IPS-NIHi7 (cell line): ENCODE results near the gene PXYLP1.
A peak's percentile ranks its signal among the peaks of the same experiment; 100 is the strongest.

ENCODE experiments used
- DNase-seq: peaks from one replicate; pipeline ENCODE4 v3.0.0; 2012; ENCODE audit warnings: mixed read lengths; ENCODE audit errors: extremely low spot score

Gene PXYLP1

DNA sequence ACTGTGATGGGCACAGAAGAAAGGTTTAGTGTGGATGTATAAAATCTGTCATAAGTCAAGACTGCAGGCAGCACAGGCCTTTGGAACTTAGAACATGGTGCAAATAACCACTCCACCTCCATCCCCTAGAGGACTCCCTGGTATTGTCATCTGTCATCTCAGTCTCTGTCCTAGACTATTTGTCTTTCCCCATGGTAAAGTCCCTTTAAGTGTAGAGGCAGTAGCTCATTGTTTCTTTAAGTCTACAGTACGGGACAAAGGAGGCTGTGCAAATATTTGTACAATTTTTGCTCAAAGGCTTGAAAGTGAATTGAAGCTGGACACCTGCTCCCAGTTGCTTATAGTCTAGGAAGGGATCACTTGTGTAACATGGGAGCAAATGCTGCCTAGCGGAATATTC lies 3.2 kb upstream of the PXYLP1 start:
- DNase-seq: no peak

- no peak for DNase-seq
These were observed 2.5 kb upstream of the PXYLP1 start for GRCh38 chr3:141229132-141229531.

DNA sequence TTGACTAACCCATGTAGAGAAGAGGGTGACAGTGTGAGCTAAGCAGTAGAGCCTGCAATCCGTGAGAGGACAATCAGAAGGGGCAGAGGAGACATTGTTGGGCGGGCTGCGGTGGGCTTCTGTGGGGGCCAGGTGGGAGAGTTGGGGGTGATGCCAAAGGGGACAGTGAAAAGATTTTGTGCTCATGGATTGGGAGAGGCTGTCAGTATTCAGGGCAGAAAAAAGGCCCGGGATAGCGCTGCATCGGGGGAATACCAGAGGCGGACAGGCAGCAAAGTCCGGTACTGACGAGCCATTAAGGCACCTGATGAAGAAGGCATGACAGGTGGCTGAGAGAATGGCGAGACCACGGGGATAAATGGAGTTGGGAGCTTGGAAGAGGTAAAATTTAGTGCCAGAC lies 1.3 kb upstream of the PXYLP1 start:
- DNase-seq: no peak

- peak; percentile 49 for DNase-seq
These were observed 563 bp downstream of the PXYLP1 start for GRCh38 chr3:141231952-141232823.

- no peak for DNase-seq
These were observed 2.0 kb downstream of the PXYLP1 start for GRCh38 chr3:141233457-141234161.

DNA sequence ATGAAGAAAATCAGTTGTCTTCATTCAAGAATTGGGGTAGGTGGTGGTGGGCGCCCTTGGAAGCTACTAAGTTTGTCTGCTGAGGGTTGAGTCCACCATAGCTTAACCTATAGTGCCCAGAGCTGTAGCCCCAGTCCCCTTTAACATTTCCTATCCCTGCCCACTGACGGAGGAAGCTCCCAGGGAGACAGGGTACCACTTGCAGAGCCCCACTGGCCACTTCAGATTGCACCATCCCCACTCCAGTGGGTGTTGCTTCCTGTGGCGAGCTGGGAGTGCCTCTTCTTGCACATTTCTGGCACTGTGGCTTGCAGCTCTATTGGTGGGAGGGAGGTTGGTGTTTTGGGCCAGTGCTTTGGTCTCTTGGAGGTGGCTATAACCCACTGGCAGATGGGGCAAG lies 2.7 kb downstream of the PXYLP1 start:
- no peak for DNase-seq

DNA sequence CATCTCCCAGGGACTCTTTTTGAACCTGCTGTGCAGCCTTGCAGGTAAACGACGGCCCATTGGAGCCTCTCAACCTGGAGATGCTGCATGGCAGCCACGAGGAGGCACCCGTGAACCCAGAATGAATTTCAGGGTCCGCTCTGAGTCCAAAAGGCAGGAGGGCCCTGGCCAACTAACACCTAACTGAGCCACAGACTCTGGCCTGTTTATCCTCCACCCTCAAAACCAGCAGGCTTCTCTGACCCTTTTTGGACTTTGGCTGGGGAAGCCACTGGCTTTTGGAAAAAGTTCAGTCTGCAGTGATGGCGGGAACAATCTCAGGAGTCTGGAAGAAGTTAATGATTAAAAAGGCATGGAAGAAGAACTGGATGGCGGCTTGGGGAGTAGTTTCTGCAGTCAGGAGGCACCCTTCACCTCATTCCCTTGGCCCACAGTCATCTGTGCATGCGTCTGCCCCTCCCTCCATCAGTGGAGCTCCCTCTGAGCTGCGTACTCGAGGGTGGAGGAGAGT lies 4.1 kb downstream of the PXYLP1 start:
- DNase-seq: no peak

DNA sequence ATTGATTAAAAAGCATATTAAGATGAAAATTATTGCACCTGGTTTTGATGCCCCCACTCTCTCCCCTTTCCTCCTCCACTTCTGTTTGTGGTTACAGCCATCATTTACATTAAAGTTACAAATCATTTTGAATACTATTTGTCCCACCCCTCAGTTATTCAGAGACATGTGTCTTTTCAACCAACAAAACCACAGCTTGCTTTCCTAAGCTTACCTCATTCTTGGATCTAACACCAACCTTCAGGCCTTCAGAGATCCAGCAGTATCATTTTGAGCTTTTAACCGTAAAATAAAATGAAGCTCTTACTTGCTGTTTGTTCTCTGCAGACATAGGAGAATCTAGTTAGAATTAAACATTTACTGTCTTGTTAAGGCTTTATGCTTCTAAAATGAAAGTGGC lies 4.7 kb downstream of the PXYLP1 start:
- DNase-seq: no peak

- DNase-seq: no peak
These were observed 6.3 kb downstream of the PXYLP1 start for GRCh38 chr3:141237701-141238521.

DNA sequence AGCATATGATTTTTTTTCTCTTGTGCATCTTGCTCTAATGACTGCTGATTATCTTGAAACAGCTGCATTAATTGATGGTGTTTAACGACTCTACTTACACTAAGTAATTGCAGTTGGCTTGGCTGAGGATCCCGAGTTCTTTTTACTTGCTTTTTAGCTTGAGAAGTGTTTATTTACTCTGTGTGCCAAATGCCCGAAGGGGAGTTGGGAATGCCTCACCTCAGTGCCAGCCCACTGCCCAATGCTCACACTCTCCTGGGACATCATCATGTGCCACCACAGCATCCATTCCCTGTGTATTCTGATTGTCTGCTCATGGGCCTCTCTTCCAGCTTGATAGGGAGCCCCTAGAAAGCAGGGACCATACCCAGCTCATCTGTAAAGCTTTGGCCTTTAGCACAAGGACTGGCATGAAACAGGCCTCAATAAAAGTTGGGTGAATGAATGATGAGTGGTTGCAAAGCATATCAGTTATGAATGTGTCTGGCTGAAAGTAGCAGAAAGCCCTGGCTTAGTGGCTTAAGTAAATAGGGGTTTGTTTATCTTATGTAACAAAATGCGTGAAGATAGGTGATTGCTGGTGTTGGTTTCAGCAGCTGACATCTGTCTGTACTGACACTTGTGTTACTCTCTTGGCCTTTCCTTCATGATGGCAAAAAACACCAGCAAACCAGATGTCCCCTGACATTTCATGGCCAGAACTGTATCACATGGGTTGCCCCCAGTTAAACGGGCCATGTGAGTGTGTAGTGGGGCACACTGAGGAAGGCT lies 8.1 kb downstream of the PXYLP1 start:
- DNase-seq: no peak

DNA sequence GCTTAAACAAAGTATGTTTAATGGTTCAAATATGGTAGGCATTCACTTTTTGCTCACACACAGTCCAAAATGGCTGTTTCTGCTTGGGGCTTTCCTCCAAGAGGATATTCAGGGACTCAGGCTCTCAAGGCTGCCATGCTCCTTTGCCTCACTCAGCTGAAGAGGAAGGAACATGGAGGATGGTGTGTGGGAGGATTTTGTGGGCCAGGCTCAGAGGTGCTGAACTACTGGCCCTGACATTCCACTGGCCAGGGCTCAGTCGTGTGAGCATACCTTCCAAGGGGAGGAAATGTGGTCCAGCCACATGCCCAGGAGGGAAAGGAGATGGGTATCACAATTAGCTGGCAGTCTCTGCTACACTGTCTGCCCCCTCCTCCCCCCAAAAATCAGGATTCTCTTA lies 8.7 kb downstream of the PXYLP1 start:
- no peak for DNase-seq

DNA sequence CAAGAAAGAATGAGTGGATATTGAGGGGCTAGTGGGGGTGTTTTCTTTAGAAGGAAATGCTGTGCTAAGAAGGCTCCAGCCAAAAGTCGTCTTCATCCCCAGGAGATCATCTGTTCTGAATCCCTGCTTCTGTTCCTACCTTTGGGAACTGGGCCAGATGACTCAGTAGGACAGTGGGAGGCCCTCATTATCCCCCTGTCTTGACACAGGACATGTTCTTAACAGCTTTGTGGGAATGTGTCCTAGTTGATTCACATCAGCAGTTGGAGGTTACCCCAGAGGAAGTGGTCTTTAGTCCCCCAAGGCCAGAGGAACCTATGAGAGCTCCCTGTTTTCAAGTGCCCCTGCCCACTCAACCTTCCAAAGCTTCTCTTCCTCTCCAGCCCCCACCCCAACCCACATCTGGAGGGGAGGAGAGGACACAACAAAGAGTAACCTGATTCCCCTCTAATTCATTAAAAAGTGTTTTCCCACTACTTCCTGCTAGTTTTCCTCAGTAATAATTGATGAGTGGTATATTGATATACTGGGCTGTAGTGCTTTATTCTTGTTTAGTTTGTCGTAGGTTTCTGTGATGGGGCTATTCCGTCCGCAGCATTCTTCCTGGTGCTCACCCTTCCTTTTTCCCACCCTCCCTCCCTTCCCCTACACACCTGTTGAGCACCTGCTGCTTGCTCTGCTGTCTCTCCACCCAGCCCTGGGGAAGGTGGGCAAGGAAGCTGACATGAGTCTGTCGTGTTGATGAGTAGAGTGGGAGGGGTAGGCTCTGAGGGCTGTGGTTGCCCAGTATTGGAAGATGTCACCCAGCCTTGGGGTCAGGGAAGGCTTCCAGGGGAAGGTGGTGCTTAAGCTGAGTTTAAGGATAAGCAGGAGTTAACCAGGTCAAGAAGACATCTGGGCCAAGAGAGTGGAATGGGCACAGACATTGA lies 9.3 kb downstream of the PXYLP1 start:
- DNase-seq: no peak

- DNase-seq: no peak
These were observed 10.2 kb downstream of the PXYLP1 start for GRCh38 chr3:141241616-141242376.

GRCh38 chr3:141242377-141243092 lies 10.9 kb downstream of the PXYLP1 start:
- no peak for DNase-seq

- no peak for DNase-seq
These were observed 11.7 kb downstream of the PXYLP1 start for GRCh38 chr3:141243271-141243707.

DNA sequence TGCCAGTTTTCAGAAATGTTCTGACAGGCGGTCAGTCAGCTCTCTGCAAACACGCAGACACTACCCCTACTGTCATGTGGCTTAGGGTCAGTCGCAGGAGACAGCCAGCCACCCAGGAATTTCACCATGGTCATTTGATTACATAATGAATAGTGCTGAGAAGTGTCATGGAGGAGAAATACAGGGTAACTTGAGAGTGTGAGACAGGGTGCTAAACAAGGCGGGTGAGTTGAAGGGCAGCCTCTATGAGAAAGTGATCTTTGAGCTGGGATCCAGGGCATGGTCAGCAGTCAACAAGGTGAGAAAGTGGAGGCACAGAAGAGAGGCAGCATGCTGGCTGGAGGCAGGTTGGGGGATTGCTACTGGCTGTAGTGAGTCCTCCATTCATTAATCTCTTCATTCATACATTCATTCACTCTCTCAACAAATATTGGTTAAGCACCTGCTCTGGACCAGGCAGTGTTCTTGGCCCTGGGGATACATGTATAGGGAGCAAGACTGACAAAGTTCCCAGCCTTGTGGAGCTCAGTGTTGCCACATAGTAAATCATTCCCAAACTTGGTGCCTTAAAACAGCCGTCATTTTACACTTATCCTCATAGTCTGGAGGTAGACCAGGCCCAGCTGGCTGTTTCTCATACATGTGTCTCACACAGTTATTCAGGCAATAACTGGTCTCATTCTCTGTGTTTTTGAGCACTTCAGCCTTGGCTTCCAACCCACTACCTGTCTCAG lies 14.8 kb downstream of the PXYLP1 start:
- no peak for DNase-seq

- DNase-seq: no peak
These were observed 15.3 kb downstream of the PXYLP1 start for GRCh38 chr3:141246958-141247301.

- no peak for DNase-seq
These were observed 16.4 kb downstream of the PXYLP1 start for GRCh38 chr3:141248064-141248463.
